Measurements from ENCODE around the gene CES3. TPM values are rescaled to one million over a fixed set of nuclear protein-coding genes. Genes with fewer than 3 reads are reported as not detected.

The CES3 gene
- polyA plus RNA-seq, 1 donor (not counting 4 experiments of a cell fraction or from before 2014, with no cell fraction given) = 1.5 TPM

GRCh38 chr16:66975302-66975893 is 14.3 kb downstream of the CES3 start:
- Histone ChIP-seq H4K20me1 (ENCODE audit: control insufficient read depth, extremely low read depth, insufficient read depth, low read length) (no peaks in the 10 kb centered on the region), H2AFZ (ENCODE audit: control insufficient read depth, low read length) (no peak overlapping the region), H3K9ac (ENCODE audit: control insufficient read depth, extremely low read depth, insufficient read depth, low read length) (no peak overlapping the region), H3K36me3 (ENCODE audit: control insufficient read depth in 2 of 2, extremely low read depth in 1 of 2, insufficient read depth in 2 of 2, low read length in 2 of 2) (no peaks in the 10 kb centered on the region), H3K9me3 (ENCODE audit: control insufficient read depth, low read depth, low read length) (no peaks in the 10 kb centered on the region), H3K4me1 (ENCODE audit: control insufficient read depth, extremely low read depth, insufficient read depth, low read length) (peaks cover 13% of the 10 kb centered on the region), H3K4me3 (ENCODE audit: control insufficient read depth in 2 of 3, extremely low read depth in 1 of 3, insufficient read depth in 2 of 3, low read depth in 1 of 3, low read length in 3 of 3) (no peak overlapping the region), H3K27ac (ENCODE audit: control insufficient read depth, insufficient read depth, low read length) (no peak overlapping the region), H3K79me2 (ENCODE audit: control insufficient read depth, insufficient read depth, low read length) (no peaks in the 10 kb centered on the region), H3K4me2 (ENCODE audit: control insufficient read depth, extremely low read depth, insufficient read depth, low read depth, low read length) (no peak overlapping the region), H3K27me3 (ENCODE audit: control insufficient read depth, extremely low read depth, insufficient read depth, low read length) (no peaks in the 10 kb centered on the region), H3K9me1 (ENCODE audit: control insufficient read depth, extremely low read depth, insufficient read depth, low read length) (peaks cover 2% of the 10 kb centered on the region)
- TF ChIP-seq EZH2 (IDR thresholded peaks at IDR 0.05; ENCODE audit: low read length) = no peak
- TF ChIP-seq CTCF (optimal IDR thresholded peaks at IDR 0.05 in 1 of 3, IDR thresholded peaks at IDR 0.05 in 1 of 3, conservative IDR thresholded peaks at IDR 0.05 in 1 of 3; ENCODE audit: extremely low read depth in 1 of 3, insufficient read depth in 2 of 3, low read length in 3 of 3) = no peak
- dilution Hi-C loops (cut with MboI; ENCODE audit: extremely low pct_ligation_motif_present, low sequenced_read_pairs) = no loop called here
- FAIRE-seq (no peak), DNase-seq (ENCODE audit: low read depth, low spot score) (no peak)

- Histone ChIP-seq H3K27me3 (ENCODE audit: control insufficient read depth, extremely low read depth, insufficient read depth, low read length) (no peaks in the 10 kb centered on the region), H4K20me1 (ENCODE audit: control insufficient read depth, extremely low read depth, insufficient read depth, low read length) (no peaks in the 10 kb centered on the region), H3K4me1 (ENCODE audit: control insufficient read depth, extremely low read depth, insufficient read depth, low read length) (peaks cover under 1% of the 10 kb centered on the region), H3K79me2 (ENCODE audit: control insufficient read depth, insufficient read depth, low read length) (no peaks in the 10 kb centered on the region), H3K9me1 (ENCODE audit: control insufficient read depth, extremely low read depth, insufficient read depth, low read length) (no peaks in the 10 kb centered on the region), H2AFZ (ENCODE audit: control insufficient read depth, low read length) (no peak overlapping the region), H3K27ac (ENCODE audit: control insufficient read depth, insufficient read depth, low read length) (no peak overlapping the region), H3K4me3 (ENCODE audit: control insufficient read depth in 2 of 3, extremely low read depth in 1 of 3, insufficient read depth in 2 of 3, low read depth in 1 of 3, low read length in 3 of 3) (no peak overlapping the region), H3K4me2 (ENCODE audit: control insufficient read depth, extremely low read depth, insufficient read depth, low read depth, low read length) (no peak overlapping the region), H3K9ac (ENCODE audit: control insufficient read depth, extremely low read depth, insufficient read depth, low read length) (no peak overlapping the region), H3K9me3 (ENCODE audit: control insufficient read depth, low read depth, low read length) (no peaks in the 10 kb centered on the region), H3K36me3 (ENCODE audit: control insufficient read depth in 2 of 2, extremely low read depth in 1 of 2, insufficient read depth in 2 of 2, low read length in 2 of 2) (no peaks in the 10 kb centered on the region)
- no peak for TF ChIP-seq CTCF (optimal IDR thresholded peaks at IDR 0.05 in 1 of 3, IDR thresholded peaks at IDR 0.05 in 1 of 3, conservative IDR thresholded peaks at IDR 0.05 in 1 of 3; ENCODE audit: extremely low read depth in 1 of 3, insufficient read depth in 2 of 3, low read length in 3 of 3)
- DNase-seq (ENCODE audit: low read depth, low spot score) = no peak
- no peak for FAIRE-seq
- dilution Hi-C loops (cut with MboI; ENCODE audit: extremely low pct_ligation_motif_present, low sequenced_read_pairs) = no loop called here
Measured at GRCh38 chr16:66976746-66977145, 15.7 kb downstream of the CES3 start.

Data from keratinocyte (primary cell).